Measurements from ENCODE around the gene TSHZ2.

- TF ChIP-seq CTCF (IDR thresholded peaks at IDR 0.05) (no peak), ZFX (IDR thresholded peaks at IDR 0.05; ENCODE audit: borderline replicate concordance) (no peak)
Observed at GRCh38 chr20:53263554-53264438, 291.6 kb downstream of the TSHZ2 start.
